NCI-H82 (cell line): Measurements from ENCODE around the gene PUSL1.

Experiments used
- DNase-seq: peaks from one replicate; lab custom pipeline; 2025; lab: John Stamatoyannopoulos, UW

Gene PUSL1

DNA sequence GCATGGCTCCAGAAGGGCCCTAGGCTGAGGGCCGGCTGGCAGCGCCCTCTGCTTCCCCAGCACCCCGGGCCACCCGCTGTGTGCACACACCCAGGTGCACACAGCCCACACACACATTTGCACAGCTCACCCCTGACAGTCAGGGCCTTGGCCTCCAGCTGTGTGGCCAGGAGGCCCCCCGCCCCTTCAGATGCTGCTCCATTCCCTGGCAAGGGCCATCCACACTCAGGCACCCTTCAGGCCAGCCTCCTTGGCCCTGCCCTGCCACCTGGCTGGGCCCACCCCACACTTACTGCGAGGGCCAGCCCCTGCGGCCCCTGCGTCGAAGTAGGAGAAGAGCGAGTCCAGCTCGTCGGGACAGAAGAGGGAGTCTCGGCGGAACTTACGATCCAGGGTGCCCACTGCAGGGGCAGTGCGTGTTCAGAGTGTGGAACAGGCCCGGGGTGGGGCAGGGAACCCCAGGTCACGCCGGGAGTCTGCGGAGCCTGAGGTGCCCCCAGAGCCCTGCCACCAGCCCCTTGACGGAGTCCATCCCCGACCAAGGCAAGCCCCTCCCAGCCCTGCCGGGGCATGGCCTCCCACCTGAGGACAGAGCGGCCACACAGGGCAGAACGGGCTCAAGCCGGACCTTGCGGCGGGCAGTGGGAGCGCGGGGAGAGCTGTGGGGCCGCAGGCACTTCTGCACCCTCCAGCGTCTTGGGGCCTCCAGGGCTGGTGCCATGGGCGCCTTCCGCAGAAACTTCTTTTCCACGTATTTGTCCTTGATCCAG, 13.1 kb upstream of the PUSL1 start:
- no peak for DNase-seq

- no peak for DNase-seq
These were observed 12.0 kb upstream of the PUSL1 start for GRCh38 chr1:1296070-1297061.

DNA sequence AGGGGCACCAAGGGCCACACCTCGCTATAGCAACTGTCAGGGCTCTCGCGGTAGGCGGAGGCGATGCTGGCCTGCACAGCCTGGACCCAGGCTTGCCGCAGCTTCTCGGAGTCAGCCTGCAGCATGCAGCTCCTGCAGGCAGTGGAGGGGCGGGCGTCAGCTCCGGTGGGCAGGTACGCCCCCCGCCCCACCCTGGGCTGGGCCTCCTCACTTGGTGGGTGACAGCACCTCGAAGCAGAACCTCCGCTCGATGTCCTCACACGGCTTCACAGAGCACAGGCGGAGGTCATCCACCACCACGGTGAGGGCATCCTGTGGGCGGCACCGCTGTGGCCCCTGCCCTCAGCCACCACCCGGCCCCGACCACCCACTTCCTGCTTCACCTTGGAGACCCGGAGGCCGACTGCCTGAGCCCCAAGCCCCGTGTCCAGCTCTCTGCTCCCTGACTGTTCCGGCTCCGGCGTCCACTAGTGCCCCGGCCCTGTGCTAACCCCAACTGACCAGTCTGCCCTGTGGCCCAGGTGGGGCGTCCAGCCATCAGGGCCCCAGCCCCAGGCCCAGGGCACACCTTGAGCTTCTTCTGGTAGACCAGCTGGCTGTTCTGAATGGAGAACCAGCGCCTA, 10.5 kb upstream of the PUSL1 start:
- DNase-seq = no peak

DNA sequence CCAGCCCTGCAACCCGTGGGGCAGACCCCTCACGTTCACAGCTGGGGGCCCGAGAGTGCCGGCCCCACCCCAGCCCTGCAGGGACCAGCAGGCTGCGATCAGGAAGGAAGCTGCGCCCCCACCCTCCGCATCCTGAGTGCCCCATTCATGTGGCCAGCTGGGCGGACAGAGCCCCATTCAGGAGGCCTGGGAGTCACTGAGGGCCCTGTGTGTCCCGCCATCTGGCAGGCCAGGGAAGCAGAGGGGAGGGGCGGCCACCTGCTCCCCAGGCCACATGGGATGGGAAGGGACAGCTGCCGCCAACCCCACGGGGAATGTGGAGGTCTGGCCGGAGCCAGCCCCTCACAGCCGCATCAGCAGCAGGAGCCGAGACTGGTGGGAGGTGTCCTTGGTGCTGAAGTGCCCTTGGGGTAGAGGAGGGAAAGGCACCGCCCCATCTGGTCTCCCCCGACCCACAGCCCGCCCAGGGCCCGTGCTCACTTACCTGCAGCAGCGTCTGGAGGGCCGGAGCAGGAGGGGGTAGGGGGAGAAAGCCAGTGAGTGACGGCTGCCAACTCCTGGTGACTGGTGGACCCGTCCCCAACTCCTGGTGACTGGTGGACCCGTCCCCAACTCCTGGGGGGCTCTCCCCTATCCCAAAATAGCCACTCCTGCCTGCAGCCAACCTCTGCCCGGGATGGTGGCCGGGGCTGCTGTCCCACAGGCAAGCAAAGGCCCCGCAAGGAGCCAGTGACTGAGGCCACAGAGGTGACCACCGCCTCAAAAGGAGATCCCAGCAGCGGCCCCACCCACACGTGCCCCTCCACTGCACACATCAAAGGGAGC, 9.3 kb upstream of the PUSL1 start:
- peak; percentile 97 for DNase-seq

- peak; percentile 69 for DNase-seq
These were observed 8.6 kb upstream of the PUSL1 start for GRCh38 chr1:1299686-1300351.

GRCh38 chr1:1300352-1300739, 8.1 kb upstream of the PUSL1 start:
- DNase-seq = no peak

DNA sequence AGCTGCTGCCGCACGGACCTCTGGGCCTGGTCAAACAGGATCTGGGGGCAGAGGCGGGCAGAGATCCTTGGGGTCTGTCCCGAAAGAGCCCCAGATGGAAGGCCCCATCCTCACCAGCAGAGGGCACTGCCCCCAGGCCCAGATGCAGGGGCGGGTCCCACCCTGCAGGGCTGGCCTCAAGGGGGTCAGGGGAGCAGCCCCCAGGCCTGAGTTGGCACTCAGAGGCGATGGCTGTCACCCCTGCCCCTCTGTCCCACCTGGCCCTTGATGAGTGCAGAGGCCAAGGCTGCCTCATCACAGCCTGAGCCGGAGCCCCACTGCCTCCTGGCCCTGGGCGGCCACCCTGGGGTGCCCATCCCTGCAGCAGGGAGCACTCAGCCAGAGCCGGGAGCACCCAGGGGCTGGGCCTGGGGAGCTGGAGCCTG, 6.4 kb upstream of the PUSL1 start:
- peak; percentile 46 for DNase-seq

GRCh38 chr1:1302951-1303509, 5.4 kb upstream of the PUSL1 start:
- DNase-seq = peak; percentile 83

- peak; percentile 61 for DNase-seq
These were observed 4.7 kb upstream of the PUSL1 start for GRCh38 chr1:1303736-1304135.

DNA sequence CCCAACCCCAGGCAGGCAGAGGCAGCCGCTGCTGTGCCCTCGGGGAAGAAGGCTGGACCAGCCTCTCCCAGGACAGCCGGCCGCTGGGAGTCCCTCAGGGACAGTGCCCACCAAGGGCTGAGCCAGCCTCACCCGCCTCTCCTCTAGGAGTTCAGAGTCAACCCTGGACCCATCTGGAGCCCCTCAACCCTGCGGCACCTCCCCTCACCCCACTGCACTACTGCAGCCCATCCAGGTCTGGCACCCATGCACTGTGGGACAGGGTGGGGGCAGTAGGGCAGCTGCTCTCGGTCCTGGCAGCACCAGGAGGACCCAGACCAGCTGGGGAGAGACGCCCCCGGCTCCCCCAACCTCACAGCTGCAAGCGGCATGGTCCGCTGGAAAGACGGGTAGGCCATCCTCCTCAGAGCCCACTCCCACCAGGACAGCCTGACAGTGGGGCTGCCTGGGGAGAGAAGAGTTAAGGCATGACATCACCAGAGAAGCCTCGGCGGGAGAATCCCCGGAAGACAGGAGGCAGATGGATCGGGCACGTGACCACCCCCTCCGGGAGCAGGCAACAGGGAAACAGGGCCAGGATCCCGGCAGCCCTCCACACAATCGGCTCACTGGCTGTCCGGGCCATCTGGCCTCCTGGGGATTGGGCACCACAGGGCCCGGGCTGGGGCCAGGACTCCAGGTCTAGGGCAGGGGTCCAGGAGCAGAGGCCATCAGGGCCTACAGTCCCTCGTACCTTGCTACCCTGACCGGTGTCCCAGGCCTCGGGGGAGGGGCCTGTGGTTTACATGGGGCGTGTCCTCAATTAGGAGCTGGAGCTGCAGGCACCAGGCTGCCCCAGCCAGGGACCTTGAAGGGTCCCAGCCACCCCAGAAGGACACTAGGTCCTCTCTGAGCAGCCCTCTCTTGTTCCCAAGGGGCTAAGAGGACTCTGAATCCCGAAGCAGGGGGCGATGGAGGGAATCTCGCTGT, 3.8 kb upstream of the PUSL1 start:
- peak; percentile 99 for DNase-seq

GRCh38 chr1:1305300-1306069, 2.9 kb upstream of the PUSL1 start:
- DNase-seq = peak; percentile 96

DNA sequence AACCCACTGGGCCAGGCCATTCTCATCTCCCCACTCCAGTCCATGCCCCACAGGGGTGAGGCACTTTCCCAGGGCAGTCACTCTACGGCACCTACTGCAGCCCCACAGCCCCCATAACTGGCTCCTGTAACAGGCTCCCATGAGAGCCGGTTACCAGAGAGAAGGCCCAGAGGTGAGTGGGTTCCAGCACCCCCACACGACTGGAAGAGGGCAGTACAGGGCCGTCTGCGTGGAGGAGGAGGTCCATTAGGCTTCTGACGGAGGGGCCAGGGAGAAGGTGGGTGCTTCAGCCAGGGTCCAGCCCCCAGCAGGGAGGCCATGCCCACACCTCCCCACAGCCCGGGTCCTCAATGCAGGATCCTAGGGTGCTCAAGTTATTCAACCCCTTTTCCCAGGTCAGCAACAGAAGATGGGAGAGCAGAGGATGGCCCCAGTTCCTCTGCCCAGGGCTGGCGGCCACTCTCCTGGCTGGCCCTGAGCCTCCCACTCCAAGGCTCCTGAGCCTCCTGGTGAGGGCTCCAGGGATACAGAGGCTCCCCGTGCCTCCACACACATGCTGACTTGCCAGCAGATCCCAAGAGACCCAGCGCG, 2.2 kb upstream of the PUSL1 start:
- DNase-seq = peak; percentile 79

- DNase-seq = no peak
These were observed 1.6 kb upstream of the PUSL1 start for GRCh38 chr1:1306661-1307260.

DNA sequence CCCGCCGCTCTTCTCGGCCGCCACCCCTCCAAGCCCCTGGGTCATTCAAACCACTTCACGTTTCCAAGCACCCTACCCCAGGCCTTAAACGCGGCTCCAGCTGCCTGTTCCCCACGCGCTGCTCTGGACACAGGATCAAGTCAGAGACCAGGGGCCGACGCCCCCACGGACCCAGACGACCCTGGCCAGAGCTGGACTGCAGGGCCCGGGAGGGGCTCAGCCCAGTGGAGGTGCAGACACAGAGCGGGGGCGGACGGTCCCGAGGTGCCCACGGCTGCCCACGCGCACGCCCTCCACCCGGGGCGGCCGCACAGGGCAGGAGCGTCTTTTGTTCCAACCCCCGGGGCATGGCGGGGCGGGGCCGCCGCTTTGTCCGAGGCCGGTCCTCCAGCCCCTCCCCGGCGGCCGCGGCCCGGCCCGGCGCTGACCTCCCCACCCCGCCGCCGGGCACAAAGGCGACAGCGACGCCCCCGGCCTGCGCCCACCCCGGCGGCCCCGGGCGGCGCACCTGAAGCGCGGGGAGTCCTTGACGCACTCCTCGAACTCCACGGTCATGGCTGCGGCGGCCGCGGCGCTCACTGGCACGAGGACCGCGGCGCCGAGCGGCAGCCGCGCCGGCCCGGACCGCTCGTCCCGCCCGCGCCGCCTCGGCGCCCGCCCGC, 1.0 kb upstream of the PUSL1 start:
- peak; percentile 53 for DNase-seq

GRCh38 chr1:1308756-1309250, 406 bp downstream of the PUSL1 start:
- no peak for DNase-seq

GRCh38 chr1:1309251-1310108, 1.1 kb downstream of the PUSL1 start:
- peak; percentile 69 for DNase-seq
